SU-DHL-6 (cell line): ENCODE measurements around the gene TRABD.

Experiments used
- CTCF ChIP-seq: fragments of 200-600 bp; sonication (generic); IDR thresholded peaks from one replicate; pipeline ENCODE4 v1.5.1; 2017; ENCODE audit warnings: antibody characterized with exemption, mild to moderate bottlenecking, low read length, moderate library complexity; ENCODE audit not compliant: insufficient read depth, poor library complexity, severe bottlenecking
- EZH2phosphoT487 ChIP-seq: fragments of 200-600 bp; sonication (generic), shearing (Covaris generic); conservative IDR thresholded peaks from 2 replicates; pipeline ENCODE4 v1.6.1; 2018; ENCODE audit warnings: mild to moderate bottlenecking, antibody characterized with exemption, low read length, moderate library complexity, mixed read lengths

GRCh38 chr22:50229370-50229769, 43.7 kb downstream of the TRABD start:
- TF ChIP-seq CTCF (no peak), EZH2phosphoT487 (no peak)
